HG03432 (cell line): ENCODE measurements around the gene RGL2.
A peak's percentile ranks its signal among the peaks of the same experiment; 100 is the strongest.
"Not testable (repeated sequence)": the region's sequence is repeated elsewhere in the genome, so short reads cannot be mapped to it uniquely, and the experiment has no call there.

Source experiments
- ATAC-seq: cut with Tn5 transposase; IDR thresholded peaks from one replicate; pipeline ENCODE4 v1.9.1; 2021; ENCODE audit warnings: mild to moderate bottlenecking, moderate library complexity; ENCODE audit not compliant: unreplicated experiment

RGL2 gene

GRCh38 chr6:33273924-33274902, 24.5 kb downstream of the RGL2 start:
- ATAC-seq = no peak

GRCh38 chr6:33273129-33273923, 25.4 kb downstream of the RGL2 start:
- no peak for ATAC-seq

- peak; percentile 16 for ATAC-seq
Observed at GRCh38 chr6:33272275-33273128, 26.2 kb downstream of the RGL2 start.

- ATAC-seq = peak; percentile 82
Observed at GRCh38 chr6:33271468-33272274, 27.1 kb downstream of the RGL2 start, which contains the start of the genes RPS18 and VPS52. TSS of gene RPS18 (plus strand) at chr6:33272075. CDS start at chr6:33272120, 45 bp downstream. TSS of gene VPS52 (minus strand) at chr6:33271876. CDS start at chr6:33271675, 201 bp downstream.

- peak; percentile 4 for ATAC-seq
Observed at GRCh38 chr6:33271117-33271467, 27.6 kb downstream of the RGL2 start.

- no peak for ATAC-seq
Observed at GRCh38 chr6:33264015-33264414, 34.7 kb downstream of the RGL2 start.

GRCh38 chr6:33262490-33262889, 36.3 kb downstream of the RGL2 start:
- ATAC-seq = not testable (repeated sequence)

GRCh38 chr6:33259032-33259431, 39.7 kb downstream of the RGL2 start:
- no peak for ATAC-seq

GRCh38 chr6:33254591-33254990, 44.2 kb downstream of the RGL2 start:
- ATAC-seq = no peak

- ATAC-seq = no peak
Observed at GRCh38 chr6:33252759-33253158, 46.0 kb downstream of the RGL2 start.

GRCh38 chr6:33251395-33252012, 47.2 kb downstream of the RGL2 start:
- ATAC-seq = no peak

- ATAC-seq = no peak
Observed at GRCh38 chr6:33250731-33251130, 48.0 kb downstream of the RGL2 start.

- ATAC-seq = peak; percentile 1
Observed at GRCh38 chr6:33249732-33250630, 48.8 kb downstream of the RGL2 start.

- peak; percentile 88 for ATAC-seq
Observed at GRCh38 chr6:33248932-33249731, 49.6 kb downstream of the RGL2 start.

- peak; percentile 1 for ATAC-seq
Observed at GRCh38 chr6:33248643-33248931, 50.2 kb downstream of the RGL2 start.

GRCh38 chr6:33247977-33248642, 50.6 kb downstream of the RGL2 start:
- peak; percentile 38 for ATAC-seq

- ATAC-seq = no peak
Observed at GRCh38 chr6:33243476-33243875, 55.3 kb downstream of the RGL2 start.
